GM21576 (cell line): Measurements from ENCODE around the gene NEDD4L.
"Not testable (repeated sequence)": the region's sequence is repeated elsewhere in the genome, so short reads cannot be mapped to it uniquely, and the experiment has no call there.

Experiments
- ATAC-seq: cut with Tn5 transposase; IDR thresholded peaks from one replicate; pipeline ENCODE4 v1.9.1; 2021; ENCODE audit warnings: mild to moderate bottlenecking, moderate library complexity; ENCODE audit not compliant: unreplicated experiment

NEDD4L gene

GRCh38 chr18:58256316-58257080, 212.5 kb downstream of the NEDD4L start:
- no peak for ATAC-seq

- no peak for ATAC-seq
These were observed 213.4 kb downstream of the NEDD4L start for GRCh38 chr18:58257461-58257860.

- no peak for ATAC-seq
These were observed 214.8 kb downstream of the NEDD4L start for GRCh38 chr18:58258692-58259342.

GRCh38 chr18:58263055-58263957, 219.3 kb downstream of the NEDD4L start:
- no peak for ATAC-seq

GRCh38 chr18:58264075-58264474, 220.0 kb downstream of the NEDD4L start:
- no peak for ATAC-seq

GRCh38 chr18:58264840-58265239, 220.8 kb downstream of the NEDD4L start:
- ATAC-seq, result no peak

- ATAC-seq, result not testable (repeated sequence)
These were observed 221.5 kb downstream of the NEDD4L start for GRCh38 chr18:58265489-58265888.

- no peak for ATAC-seq
These were observed 222.3 kb downstream of the NEDD4L start for GRCh38 chr18:58266291-58266690.

- ATAC-seq, result no peak
These were observed 223.5 kb downstream of the NEDD4L start for GRCh38 chr18:58267493-58267892.

- no peak for ATAC-seq
These were observed 224.8 kb downstream of the NEDD4L start for GRCh38 chr18:58268849-58269248.

- ATAC-seq, result no peak
These were observed 225.9 kb downstream of the NEDD4L start for GRCh38 chr18:58269931-58270330.

- no peak for ATAC-seq
These were observed 226.4 kb downstream of the NEDD4L start for GRCh38 chr18:58270396-58270795.

GRCh38 chr18:58271770-58272169, 227.7 kb downstream of the NEDD4L start:
- no peak for ATAC-seq

- ATAC-seq, result no peak
These were observed 228.2 kb downstream of the NEDD4L start for GRCh38 chr18:58272209-58272608.

GRCh38 chr18:58272779-58273435, 228.9 kb downstream of the NEDD4L start:
- ATAC-seq, result no peak

- ATAC-seq, result no peak
These were observed 231.2 kb downstream of the NEDD4L start for GRCh38 chr18:58275176-58275575.

- no peak for ATAC-seq
These were observed 233.0 kb downstream of the NEDD4L start for GRCh38 chr18:58276789-58277739.

- no peak for ATAC-seq
These were observed 235.6 kb downstream of the NEDD4L start for GRCh38 chr18:58279504-58280175.

GRCh38 chr18:58280191-58280590, 236.2 kb downstream of the NEDD4L start:
- ATAC-seq, result no peak
